PC-3 (cell line): ENCODE data around the gene RNU1-3.
"Not testable (repeated sequence)": the region's sequence is repeated elsewhere in the genome, so short reads cannot be mapped to it uniquely, and the experiment has no call there.

Experiments
- CTCF ChIP-seq: fragments of 300-600 bp; sonication (generic); conservative IDR thresholded peaks from 2 replicates; pipeline ENCODE4 v1.5.1; 2017; ENCODE audit warnings: antibody characterized with exemption, low read depth, mild to moderate bottlenecking, low read length
- EZH2 ChIP-seq: fragments of 300-600 bp; sonication (generic); IDR thresholded peaks from one replicate; pipeline ENCODE4 v1.6.1; 2017; ENCODE audit warnings: antibody characterized with exemption, mild to moderate bottlenecking, low read length; ENCODE audit not compliant: unreplicated experiment
- EZH2phosphoT487 ChIP-seq: fragments of 300-600 bp; sonication (generic); IDR thresholded peaks from 2 replicates; pipeline ENCODE4 v1.6.1; 2018; ENCODE audit warnings: mild to moderate bottlenecking, antibody characterized with exemption, low read length, borderline replicate concordance

- not testable (repeated sequence) for TF ChIP-seq CTCF, EZH2phosphoT487, EZH2
Observed at GRCh38 chr1:16648250-16648649, 18.5 kb downstream of the RNU1-3 start.
